GM12878 (cell line): ENCODE results near the gene ENOX1. TPM values are rescaled to one million over a fixed set of nuclear protein-coding genes. Genes with fewer than 3 reads are reported as not detected.

Experiments used
- ATAC-seq: fragments of 200-7000 bp; cut with Tn5 transposase; 3 replicates; pipeline ENCODE4 v1.9.1; 2020; ENCODE audit warnings: mild to moderate bottlenecking, moderate library complexity
- BruUV-seq: library from RNA; stranded (reverse); fragments of 400-500 nt; replicated peaks from 2 replicates; lab custom pipeline; 2021; lab: Mats Ljungman, UMichigan
- CTCF ChIA-PET: fragments of 300-600 bp; sonication (Branson Sonifier 250); formaldehyde crosslinking; extraction: SDS; loops from one replicate; lab custom pipeline; 2021; ENCODE audit warnings: inconsistent platforms; lab: Yijun Ruan, JAX
- POLR2A ChIA-PET: fragments of 350-600 bp; formaldehyde crosslinking; extraction: SDS; loops from one replicate; lab custom pipeline; 2021; ENCODE audit warnings: inconsistent platforms; lab: Charles Lee
- RAD21 ChIA-PET: fragments of 300-600 bp; sonication (Branson Sonifier 250); formaldehyde crosslinking; loops from one replicate; lab custom pipeline; 2023; ENCODE audit warnings: antibody characterized with exemption; ENCODE audit not compliant: unreplicated experiment; lab: Charles Lee
- SMC1A ChIA-PET: fragments of 300-600 bp; sonication (Branson Sonifier 250); formaldehyde crosslinking; loops from one replicate; lab custom pipeline; 2023; ENCODE audit not compliant: unreplicated experiment, uncharacterized antibody; lab: Charles Lee
- DNase-seq: peaks from one replicate; pipeline ENCODE4 v3.0.0-alpha.2; 2011; ENCODE audit warnings: low read depth, low spot score
- FAIRE-seq: peaks from 3 replicates; lab custom pipeline; 2011; peaks lifted over from hg19 to GRCh38; lab: Jason Lieb, UNC
- H2AFZ ChIP-seq: 2 replicates; pipeline ENCODE4 v1.6.0; 2011; ENCODE audit warnings: low read depth, low read length, control low read depth; ENCODE audit not compliant: control insufficient read depth
- H3K27ac ChIP-seq: 2 replicates; pipeline ENCODE4 v1.5.1; 2011; ENCODE audit warnings: control low read depth; ENCODE audit not compliant: control insufficient read depth, insufficient read depth
- H3K27me3 ChIP-seq, 2 experiments: replicated peaks in 1 of 2; 2 replicates each; pipeline versions ENCODE4 v1.6.0 to v1.6.1; 2011; ENCODE audit warnings: low read length in 1 of 2; ENCODE audit not compliant: control insufficient read depth in 2 of 2, insufficient read depth in 2 of 2
- H3K36me3 ChIP-seq, 2 experiments: 2 replicates each; pipeline ENCODE4 v1.5.1; 2011; ENCODE audit warnings: low read length in 1 of 2; ENCODE audit not compliant: control insufficient read depth in 2 of 2, insufficient read depth in 2 of 2
- H3K4me1 ChIP-seq: 2 replicates; pipeline ENCODE4 v1.6.1; 2011; ENCODE audit warnings: mild to moderate bottlenecking, low read length, moderate library complexity, mixed read lengths; ENCODE audit not compliant: control insufficient read depth, insufficient read depth
- H3K4me2 ChIP-seq: 2 replicates; pipeline ENCODE4 v1.6.0; 2011; ENCODE audit warnings: control low read depth; ENCODE audit not compliant: control insufficient read depth, insufficient read depth
- H3K4me3 ChIP-seq: fragments of 200-600 bp; sonication (generic); 2 replicates; pipeline ENCODE4 v1.5.1; 2016
- H3K79me2 ChIP-seq: 2 replicates; pipeline ENCODE4 v1.6.0; 2011; ENCODE audit warnings: low read length; ENCODE audit not compliant: control insufficient read depth, insufficient read depth
- H3K9ac ChIP-seq: 2 replicates; pipeline ENCODE4 v1.8.0; 2011; ENCODE audit warnings: low read length, control low read depth, mixed read lengths; ENCODE audit not compliant: control insufficient read depth, insufficient read depth
- H3K9me3 ChIP-seq: replicated peaks from 3 replicates; pipeline ENCODE4 v1.5.1; 2011; ENCODE audit warnings: mild to moderate bottlenecking, low read length; ENCODE audit not compliant: control insufficient read depth, insufficient read depth
- H4K20me1 ChIP-seq: 2 replicates; pipeline ENCODE4 v1.6.0; 2011; ENCODE audit not compliant: control insufficient read depth, insufficient read depth
- CBX3 ChIP-seq: fragments of 200-600 bp; sonication (generic); IDR thresholded peaks from 2 replicates; pipeline ENCODE4 v1.6.1; 2016; ENCODE audit warnings: low read depth, borderline replicate concordance
- E2F4 ChIP-seq: IDR thresholded peaks from 2 replicates; pipeline ENCODE4 v1.6.1; 2012; ENCODE audit warnings: low read depth, low read length, improper control_type of control experiment
- ETV6 ChIP-seq, 2 experiments: fragments of 450-650 bp in 1 of 2; IDR thresholded peaks in 1 of 2; conservative IDR thresholded peaks in 1 of 2; 2 replicates each; pipeline ENCODE4 v1.6.1; 2014; ENCODE audit warnings: antibody characterized with exemption in 1 of 2, borderline replicate concordance in 1 of 2, low read depth in 1 of 2, mild to moderate bottlenecking in 1 of 2, moderate library complexity in 1 of 2
- GATAD2B ChIP-seq: fragments of 450-650 bp; conservative IDR thresholded peaks from 2 replicates; pipeline ENCODE4 v1.6.1; 2017; ENCODE audit warnings: low read depth, mild to moderate bottlenecking, moderate library complexity
- HCFC1 ChIP-seq: fragments of 150-350 bp; IDR thresholded peaks from 2 replicates; pipeline ENCODE4 v1.6.1; 2014; ENCODE audit warnings: low read length
- HDAC2 ChIP-seq: fragments of 200-600 bp; sonication (generic); IDR thresholded peaks from 2 replicates; pipeline ENCODE4 v1.6.1; 2017
- HDAC6 ChIP-seq: fragments of 200-600 bp; sonication (generic); IDR thresholded peaks from one replicate; pipeline ENCODE4 v1.8.0; 2017; ENCODE audit warnings: antibody characterized with exemption; ENCODE audit not compliant: unreplicated experiment
- HDGF ChIP-seq: fragments of 450-650 bp; IDR thresholded peaks from 2 replicates; pipeline ENCODE4 v1.6.1; 2016; ENCODE audit warnings: antibody characterized with exemption
- IRF5 ChIP-seq: fragments of 450-650 bp; IDR thresholded peaks from 2 replicates; pipeline ENCODE4 v1.6.1; 2017; ENCODE audit warnings: borderline replicate concordance
- MAX ChIP-seq: IDR thresholded peaks from 2 replicates; pipeline ENCODE4 v1.6.1; 2012; ENCODE audit warnings: low read depth, low read length, improper control_type of control experiment
- NRF1 ChIP-seq: conservative IDR thresholded peaks from 2 replicates; pipeline ENCODE4 v1.6.1; 2011; ENCODE audit warnings: mild to moderate bottlenecking, low read depth, low read length, improper control_type of control experiment
- RBBP5 ChIP-seq: fragments of 200-600 bp; sonication (generic); conservative IDR thresholded peaks from 2 replicates; pipeline ENCODE4 v1.6.1; 2016
- REST ChIP-seq: IDR thresholded peaks from 2 replicates; pipeline ENCODE4 v1.6.1; 2012; ENCODE audit warnings: mild to moderate bottlenecking, low read depth, low read length
- TAF1 ChIP-seq: IDR thresholded peaks from 2 replicates; pipeline ENCODE4 v1.6.1; 2011; ENCODE audit warnings: mild to moderate bottlenecking, low read depth, low read length, borderline replicate concordance
- USF1 ChIP-seq: IDR thresholded peaks from 2 replicates; pipeline ENCODE4 v1.6.1; 2011; ENCODE audit warnings: borderline replicate concordance, low read depth, mild to moderate bottlenecking, moderate library complexity, mixed read lengths, low read length; ENCODE audit not compliant: insufficient read depth; ENCODE audit errors: extremely low read length
- ZBED1 ChIP-seq: IDR thresholded peaks from 2 replicates; pipeline ENCODE4 v1.6.1; 2016; ENCODE audit warnings: borderline replicate concordance
- ZNF207 ChIP-seq: fragments of 450-650 bp; IDR thresholded peaks from 2 replicates; pipeline ENCODE4 v1.6.1; 2014; ENCODE audit warnings: antibody characterized with exemption, mild to moderate bottlenecking, borderline replicate concordance
- ZNF622 ChIP-seq: fragments of 450-650 bp; IDR thresholded peaks from 2 replicates; pipeline ENCODE4 v1.6.1; 2017; ENCODE audit warnings: mild to moderate bottlenecking, inconsistent platforms
- WGBS: methylation state at CpG from one replicate; pipeline ENCODE4 v1.1.6; 2016; ENCODE audit warnings: low lambda C conversion rate; ENCODE audit not compliant: insufficient replicate concordance, insufficient coverage; ENCODE audit errors: missing lambda C conversion rate; 5-methylcytosine and 5-hydroxymethylcytosine counted together
- in situ Hi-C: fragments of 300-500 bp; cut with MboI; formaldehyde crosslinking; loops from 9 replicates; pipeline ENCODE4 v1.14.3; 2018; ENCODE audit warnings: mixed read lengths
- intact Hi-C: fragments of 100-400 bp; cut with micrococcal nuclease; formaldehyde crosslinking; loops from one replicate; pipeline ENCODE4 v1.14.2; 2022; ENCODE audit not compliant: unreplicated experiment
- polyA plus RNA-seq, 11 experiments: library from polyadenylated mRNA; depleted of rRNA in 4 of 11; unstranded in 6 of 11; stranded (reverse) in 5 of 11; fragments of >200 nt; fragmentation: Nextera tagmentation in 4 of 11; fragmentation: Illumina TruSeq in 1 of 11; extraction: Ambion mirVana in 4 of 11; extraction: Trizol in 1 of 11; gene quantifications; 1 replicate in 1 of 11; 2 replicates in 10 of 11; pipeline versions ENCODE4 v1.2.1 to v1.2.3, GENCODE V29; 2011 to 2016; ENCODE audit warnings: inconsistent platforms in 2 of 11, missing spikeins in 2 of 11, low read depth in 1 of 11
- total RNA-seq, 4 experiments: library from RNA; depleted of rRNA in 3 of 4; stranded (reverse); fragments of >200 nt in 3 of 4; fragmentation: Illumina TruSeq in 1 of 4; extraction: Trizol in 1 of 4; gene quantifications; 2 replicates each; pipeline versions ENCODE4 v1.2.1 to v1.2.3, GENCODE V29; 2013 to 2021

The ENOX1 gene
- total and polyA plus RNA-seq, 10 of the 15 experiments (the other 5 are each of a cell fraction or from before 2014, with no cell fraction given) = 0.11 to 0.26 (median 0.15) TPM

GRCh38 chr13:43669964-43670363, 116.8 kb downstream of the ENOX1 start (continued):
- TF ChIP-seq REST (no peak), CBX3 (no peak)

GRCh38 chr13:43669101-43669500, 117.7 kb downstream of the ENOX1 start:
- no TSS peak for BruUV-seq
- no peaks in the 10 kb centered on the region for H3K4me1 ChIP-seq
- ChIA-PET RAD21 (no interaction called here), POLR2A (no interaction called here), CTCF (interaction anchor here (1.5 kb wide), 1 partner anchor 13 kb away, joined by 3 read pairs; no protein-coding TSS in a partner anchor), SMC1A (no interaction called here)
- H4K20me1 ChIP-seq = no peaks in the 10 kb centered on the region
- DNase-seq = no peak
- no peaks in the 10 kb centered on the region for H3K79me2 ChIP-seq
- H3K27me3 ChIP-seq = no peaks in the 10 kb centered on the region
- no peak overlapping the region for H3K27ac ChIP-seq
- no peak overlapping the region for H3K9ac ChIP-seq
- H3K9me3 ChIP-seq = no peaks in the 10 kb centered on the region
- intact Hi-C loops (no loop called here), in situ Hi-C loops (no loop called here)
- no peak overlapping the region for H3K4me3 ChIP-seq
- FAIRE-seq = no peak
- H3K36me3 ChIP-seq = no peaks in the 10 kb centered on the region
- H3K4me2 ChIP-seq = no peak overlapping the region
- WGBS = 100% methylated on average over 1 of the region's 1 CpG
- no peak overlapping the region for H2AFZ ChIP-seq
- ATAC-seq = no peak
- TF ChIP-seq ZNF622 = no peak
- no peak for TF ChIP-seq RBBP5
- no peak for TF ChIP-seq E2F4
- TF ChIP-seq HDGF = no peak
- no peak for TF ChIP-seq HDAC2
- no peak for TF ChIP-seq HDAC6
- no peak for TF ChIP-seq MAX
- no peak for TF ChIP-seq NRF1
- TF ChIP-seq ETV6 (conservative IDR thresholded peaks at IDR 0.05 in 1 of 2, IDR thresholded peaks at IDR 0.05 in 1 of 2; ENCODE audit: borderline replicate concordance in 1 of 2, low read depth in 1 of 2) = no peak
- no peak for TF ChIP-seq ZNF207
- no peak for TF ChIP-seq HCFC1
- TF ChIP-seq ZBED1 = no peak
- no peak for TF ChIP-seq TAF1
- no peak for TF ChIP-seq IRF5
- TF ChIP-seq USF1 = no peak
- no peak for TF ChIP-seq GATAD2B
